T-helper 2 cell treated with Interferon-gamma antibody and Interleukin-4, amounts not matched to agents 5 μg/mL and 100 μg/mL, for 36 hours (primary cell): ENCODE measurements around the gene CCR7.
A peak's percentile ranks its signal among the peaks of the same experiment; 100 is the strongest.

ENCODE experiments used
- DNase-seq: peaks from one replicate; pipeline ENCODE4 v3.0.0; 2021; ENCODE audit warnings: low spot score
- H3K27ac Mint-ChIP-seq: one replicate; pipeline ENCODE4 v1.8.0; 2021; ENCODE audit warnings: mild to moderate bottlenecking, mixed read lengths
- H3K27me3 Mint-ChIP-seq: one replicate; pipeline ENCODE4 v1.8.0; 2021; ENCODE audit warnings: low read depth, mixed read lengths
- H3K36me3 Mint-ChIP-seq: one replicate; pipeline ENCODE4 v1.8.0; 2021; ENCODE audit warnings: low read depth, mixed read lengths
- H3K4me1 Mint-ChIP-seq: one replicate; pipeline ENCODE4 v1.8.0; 2021; ENCODE audit warnings: low read depth, mixed read lengths
- H3K4me3 Mint-ChIP-seq: one replicate; pipeline ENCODE4 v1.8.0; 2022; ENCODE audit warnings: mild to moderate bottlenecking, moderate library complexity, mixed read lengths
- H3K9me3 Mint-ChIP-seq: one replicate; pipeline ENCODE4 v1.8.0; 2021; ENCODE audit warnings: mixed read lengths

The CCR7 gene

GRCh38 chr17:40561871-40562611 is 3.2 kb downstream of the CCR7 start:
- no peaks in the 10 kb centered on the region for H3K9me3 Mint-ChIP-seq
- H3K27me3 Mint-ChIP-seq = no peaks in the 10 kb centered on the region
- H3K4me1 Mint-ChIP-seq = peaks cover 76% of the 10 kb centered on the region
- H3K36me3 Mint-ChIP-seq = peaks cover 70% of the 10 kb centered on the region
- peak; percentile 79 for DNase-seq
- peak overlapping the region; percentile 97 for H3K27ac Mint-ChIP-seq
- peak overlapping the region; percentile 92 for H3K4me3 Mint-ChIP-seq

- H3K27ac Mint-ChIP-seq = peak overlapping the region; percentile 97
- H3K4me3 Mint-ChIP-seq = peak overlapping the region; percentile 92
- DNase-seq = no peak
- H3K36me3 Mint-ChIP-seq = peaks cover 75% of the 10 kb centered on the region
- peaks cover 82% of the 10 kb centered on the region for H3K4me1 Mint-ChIP-seq
- H3K27me3 Mint-ChIP-seq = no peaks in the 10 kb centered on the region
- no peaks in the 10 kb centered on the region for H3K9me3 Mint-ChIP-seq
Measured at GRCh38 chr17:40561294-40561870, 3.9 kb downstream of the CCR7 start.

GRCh38 chr17:40560592-40561293 is 4.5 kb downstream of the CCR7 start:
- Mint-ChIP-seq H3K36me3 (peaks cover 82% of the 10 kb centered on the region), H3K27ac (peak overlapping the region; percentile 97), H3K27me3 (no peaks in the 10 kb centered on the region), H3K9me3 (no peaks in the 10 kb centered on the region), H3K4me1 (peaks cover 83% of the 10 kb centered on the region), H3K4me3 (peak overlapping the region; percentile 92)
- DNase-seq = peak; percentile 87

- peaks cover 87% of the 10 kb centered on the region for H3K4me1 Mint-ChIP-seq
- no peaks in the 10 kb centered on the region for H3K27me3 Mint-ChIP-seq
- peak overlapping the region; percentile 97 for H3K27ac Mint-ChIP-seq
- H3K4me3 Mint-ChIP-seq = peak overlapping the region; percentile 92
- H3K9me3 Mint-ChIP-seq = no peaks in the 10 kb centered on the region
- H3K36me3 Mint-ChIP-seq = peaks cover 87% of the 10 kb centered on the region
- DNase-seq = peak; percentile 79
Measured at GRCh38 chr17:40559954-40560591, 5.2 kb downstream of the CCR7 start.

- Mint-ChIP-seq H3K27ac (peak overlapping the region; percentile 97), H3K4me3 (peak overlapping the region; percentile 92), H3K9me3 (no peaks in the 10 kb centered on the region), H3K4me1 (peaks cover 89% of the 10 kb centered on the region), H3K27me3 (no peaks in the 10 kb centered on the region), H3K36me3 (peaks cover 87% of the 10 kb centered on the region)
- DNase-seq = no peak
Measured at GRCh38 chr17:40559564-40559916, 5.7 kb downstream of the CCR7 start.

- no peak for DNase-seq
- H3K4me3 Mint-ChIP-seq = peak overlapping the region; percentile 92
- no peaks in the 10 kb centered on the region for H3K27me3 Mint-ChIP-seq
- peaks cover 90% of the 10 kb centered on the region for H3K4me1 Mint-ChIP-seq
- H3K36me3 Mint-ChIP-seq = peaks cover 88% of the 10 kb centered on the region
- peak overlapping the region; percentile 97 for H3K27ac Mint-ChIP-seq
- H3K9me3 Mint-ChIP-seq = no peaks in the 10 kb centered on the region
Measured at GRCh38 chr17:40558890-40559563, 6.2 kb downstream of the CCR7 start.

GRCh38 chr17:40558300-40558889 is 6.9 kb downstream of the CCR7 start:
- Mint-ChIP-seq H3K4me1 (peaks cover 91% of the 10 kb centered on the region), H3K27me3 (no peaks in the 10 kb centered on the region), H3K36me3 (peaks cover 89% of the 10 kb centered on the region), H3K9me3 (no peaks in the 10 kb centered on the region), H3K27ac (peak overlapping the region; percentile 50), H3K4me3 (peak overlapping the region; percentile 14)
- no peak for DNase-seq

- H3K4me3 Mint-ChIP-seq = peak overlapping the region; percentile 14
- H3K9me3 Mint-ChIP-seq = no peaks in the 10 kb centered on the region
- DNase-seq = no peak
- H3K27ac Mint-ChIP-seq = peak overlapping the region; percentile 65
- H3K27me3 Mint-ChIP-seq = no peaks in the 10 kb centered on the region
- peaks cover 87% of the 10 kb centered on the region for H3K36me3 Mint-ChIP-seq
- H3K4me1 Mint-ChIP-seq = peaks cover 91% of the 10 kb centered on the region
Measured at GRCh38 chr17:40557531-40558299, 7.6 kb downstream of the CCR7 start.

GRCh38 chr17:40556884-40557414 is 8.3 kb downstream of the CCR7 start:
- Mint-ChIP-seq H3K36me3 (peaks cover 83% of the 10 kb centered on the region), H3K4me3 (peak overlapping the region; percentile 14), H3K4me1 (peaks cover 88% of the 10 kb centered on the region), H3K27me3 (no peaks in the 10 kb centered on the region), H3K27ac (peak overlapping the region; percentile 65), H3K9me3 (no peaks in the 10 kb centered on the region)
- no peak for DNase-seq

GRCh38 chr17:40556198-40556661 is 9.0 kb downstream of the CCR7 start:
- Mint-ChIP-seq H3K36me3 (peaks cover 82% of the 10 kb centered on the region), H3K27me3 (no peaks in the 10 kb centered on the region), H3K9me3 (no peaks in the 10 kb centered on the region), H3K27ac (peak overlapping the region; percentile 58), H3K4me3 (peak overlapping the region; percentile 82), H3K4me1 (peaks cover 84% of the 10 kb centered on the region)
- no peak for DNase-seq

- no peak for DNase-seq
- no peaks in the 10 kb centered on the region for H3K27me3 Mint-ChIP-seq
- H3K9me3 Mint-ChIP-seq = no peaks in the 10 kb centered on the region
- H3K4me1 Mint-ChIP-seq = peaks cover 84% of the 10 kb centered on the region
- peak overlapping the region; percentile 93 for H3K27ac Mint-ChIP-seq
- peak overlapping the region; percentile 82 for H3K4me3 Mint-ChIP-seq
- H3K36me3 Mint-ChIP-seq = peaks cover 78% of the 10 kb centered on the region
Measured at GRCh38 chr17:40555296-40556190, 9.7 kb downstream of the CCR7 start.
